Adrenal gland (tissue), 12 donors: ENCODE results near the gene CCDC142. TPM values are rescaled to one million over a fixed set of nuclear protein-coding genes. Genes with fewer than 3 reads are reported as not detected.

ENCODE experiments used
- DNase-seq, 7 donors: peaks; one replicate each; pipeline ENCODE4 v3.0.0-alpha.2; 2019 to 2020
- H3K27ac ChIP-seq, 5 donors: fragments of 200-600 bp; sonication (generic) in 4 of 5; 1 replicate in 3 of 5; 2 replicates in 2 of 5; pipeline versions ENCODE4 v1.5.1 to v1.8.0; 2016 to 2020; ENCODE audit warnings: mild to moderate bottlenecking in 1 of 5
- H3K27me3 ChIP-seq: fragments of 200-600 bp; 2 replicates; pipeline ENCODE4 v1.8.0; 2021
- H3K36me3 ChIP-seq, 2 donors: fragments of 200-600 bp; replicated peaks in 1 of 2; 1 replicate in 1 of 2; 2 replicates in 1 of 2; pipeline versions ENCODE4 v1.5.1 to v1.8.0; 2018 to 2022
- H3K4me1 ChIP-seq, 2 donors: fragments of 200-600 bp; replicated peaks in 1 of 2; 1 replicate in 1 of 2; 2 replicates in 1 of 2; pipeline versions ENCODE4 v1.5.1 to v1.8.0; 2018 to 2021
- H3K4me3 ChIP-seq, 4 donors: fragments of 200-600 bp; sonication (generic) in 3 of 4; one replicate each; pipeline ENCODE4 v1.5.1; 2016 to 2018
- H3K9me3 ChIP-seq, 3 donors: fragments of 200-600 bp; sonication (generic) in 1 of 3; replicated peaks in 1 of 3; 1 replicate in 2 of 3; 2 replicates in 1 of 3; pipeline versions ENCODE4 v1.5.1 to v1.8.0; 2016 to 2021
- CTCF ChIP-seq, 6 experiments: fragments of 450-650 bp in 4 of 6; fragments of 200-600 bp in 2 of 6; sonication (generic) in 1 of 6; IDR thresholded peaks; 1 replicate in 5 of 6; 2 replicates in 1 of 6; pipeline versions ENCODE4 v1.5.1 to v1.8.0; 2016 to 2021; ENCODE audit warnings: antibody characterized with exemption in 6 of 6, mild to moderate bottlenecking in 2 of 6, moderate library complexity in 1 of 6
- POLR2A ChIP-seq, 2 donors: fragments of 450-650 bp; IDR thresholded peaks; one replicate each; pipeline ENCODE4 v1.6.1; 2017; ENCODE audit warnings: antibody characterized with exemption in 2 of 2, mild to moderate bottlenecking in 2 of 2, moderate library complexity in 1 of 2
- WGBS, 4 donors: extraction: QIAGEN DNeasy Blood & Tissue Kit in 2 of 4; methylation state at CpG; one replicate each; pipeline versions ENCODE4 v1.1.5 to v1.1.7; 2013 to 2017; 5-methylcytosine and 5-hydroxymethylcytosine counted together
- intact Hi-C, 2 donors: fragments of 100-400 bp; cut with DNase I; formaldehyde crosslinking; loops; one replicate each; pipeline versions ENCODE4 v1.14.1 to v1.15.0; 2022 to 2023
- polyA plus RNA-seq, 3 donors: library from polyadenylated mRNA; stranded (reverse); fragments of 200-250 nt in 2 of 3; fragments of 350-450 nt in 1 of 3; fragmentation: Illumina TruSeq in 1 of 3; extraction: RNeasy Lipid Tissue Mini Kit (QIAGEN cat#74804) in 1 of 3; gene quantifications; one replicate each; pipeline ENCODE4 v1.2.3, GENCODE V29; 2013 to 2014
- total RNA-seq, 9 donors: library from RNA; depleted of rRNA in 4 of 9; stranded (reverse); fragments of >200 nt in 4 of 9; fragments of 120-200 nt in 1 of 9; fragmentation: NEBNext Ultra II Directional in 1 of 9; extraction: Animal tissue kit (Norgen Biotek cat#: 25700) in 1 of 9; gene quantifications; one replicate each; pipeline versions ENCODE4 v1.1.0 to v1.2.4, GENCODE V29; 2013 to 2023
- donor health status: healthy with polysubstance abuse.
- donor health status: Bipolar disorder and iron deficiency.
- donor health status: DM: yes; HTN: yes; CAD: no.
- donor health status: DM: no; HTN: no; CAD: no.
- donor health status: DM: no; HTN: no; CAD: no.
- donor health status: DM: yes; HTN: yes; CAD: no.

Gene CCDC142
- total and polyA plus RNA-seq, 12 donors = 3.2 to 46.0 (median 12.3) TPM

GRCh38 chr2:74436848-74437695 is 45.7 kb downstream of the CCDC142 start:
- Histone ChIP-seq H3K36me3 (no peaks in the 10 kb centered on the region), H3K27ac (no peak overlapping the region), H3K4me3 (no peak overlapping the region), H3K9me3 (no peaks in the 10 kb centered on the region), H3K27me3 (peaks cover 10% of the 10 kb centered on the region), H3K4me1 (peaks cover 13 to 28% of the 10 kb centered on the region in 2 donors)
- WGBS, 4 donors = 75 to 82% (median 79%) methylated on average over 6 of the region's 6 CpGs
- TF ChIP-seq CTCF (IDR thresholded peaks at IDR 0.05) (no peak), POLR2A (IDR thresholded peaks at IDR 0.05) (no peak)
- intact Hi-C loops = no loop called here
- DNase-seq = no peak

DNA sequence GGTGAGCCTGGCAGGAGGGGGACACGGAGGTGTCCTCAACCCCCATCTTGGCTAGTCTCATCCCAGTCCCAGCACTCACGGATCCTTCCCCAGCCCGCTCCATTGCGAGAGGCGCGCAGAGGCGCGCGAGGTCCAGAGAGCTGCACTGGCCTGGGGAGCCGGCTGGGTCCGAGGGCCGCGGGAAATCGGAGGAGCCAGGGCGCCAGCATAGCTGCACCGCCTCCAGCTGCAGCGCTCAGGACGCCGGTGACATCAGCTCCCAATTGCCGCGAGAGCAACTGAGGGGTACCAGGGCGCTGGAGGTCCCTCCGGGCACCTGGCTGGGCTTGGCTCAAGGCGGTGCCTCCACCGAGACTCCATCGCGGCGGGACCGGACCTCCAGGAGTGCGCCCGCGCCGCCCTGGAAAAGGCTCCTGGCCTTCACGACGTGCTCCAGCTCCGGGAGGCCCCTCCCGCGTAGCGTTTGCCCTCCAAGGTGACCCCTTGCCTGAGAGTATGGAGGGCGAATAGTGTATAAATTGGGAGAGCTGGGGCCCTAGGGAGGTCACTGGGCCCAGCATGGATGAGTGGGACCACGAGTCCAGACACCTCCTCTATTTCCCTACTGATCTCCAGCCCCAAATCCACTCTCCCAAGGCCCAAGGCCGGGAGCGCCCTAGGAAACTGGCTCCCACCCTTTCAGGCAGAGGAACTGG is 46.5 kb downstream of the CCDC142 start:
- Histone ChIP-seq H3K9me3 (no peaks in the 10 kb centered on the region), H3K27me3 (peaks cover 2% of the 10 kb centered on the region), H3K27ac (no peak overlapping the region), H3K4me1 (peaks cover 13 to 28% of the 10 kb centered on the region in 2 donors), H3K36me3 (peaks cover 0 to 2% of the 10 kb centered on the region in 2 donors), H3K4me3 (no peak overlapping the region)
- intact Hi-C loops = no loop called here
- no peak for TF ChIP-seq CTCF (IDR thresholded peaks at IDR 0.05)
- no peak for TF ChIP-seq POLR2A (IDR thresholded peaks at IDR 0.05)
- no peak for DNase-seq
- WGBS, 4 donors = 70 to 81% (median 76%) methylated on average over 5 to 43 of the region's 43 CpGs

- WGBS, 4 donors = 82 to 93% (median 90%) methylated on average over 9 to 11 of the region's 11 CpGs
- Histone ChIP-seq H3K9me3 (no peaks in the 10 kb centered on the region), H3K4me1 (no peaks in the 10 kb centered on the region), H3K4me3 (no peak overlapping the region), H3K27me3 (no peaks in the 10 kb centered on the region), H3K36me3 (peaks cover 0 to 51% of the 10 kb centered on the region in 2 donors), H3K27ac (no peak overlapping the region)
- no peak for TF ChIP-seq POLR2A (IDR thresholded peaks at IDR 0.05)
- TF ChIP-seq CTCF (IDR thresholded peaks at IDR 0.05) = no peak
- no peak for DNase-seq
- intact Hi-C loops = no loop called here
Measured at GRCh38 chr2:74430502-74430901, 52.3 kb downstream of the CCDC142 start.
